Hepatocyte (in vitro differentiated cells): ENCODE results near the gene CHAF1A. TPM values are rescaled to one million over a fixed set of nuclear protein-coding genes. Genes with fewer than 3 reads are reported as not detected.

Source experiments
- DNase-seq: peaks from one replicate; pipeline ENCODE4 v3.0.0-alpha.2; 2016; ENCODE audit warnings: low spot score
- H2AFZ ChIP-seq: fragments of 200-600 bp; sonication (generic); 2 replicates; pipeline ENCODE4 v1.6.0; 2016; ENCODE audit warnings: antibody characterized with exemption, mild to moderate bottlenecking
- H3K27ac ChIP-seq: fragments of 200-600 bp; sonication (generic); 2 replicates; pipeline ENCODE4 v1.5.1; 2016; ENCODE audit warnings: mild to moderate bottlenecking
- H3K27me3 ChIP-seq: fragments of 200-600 bp; sonication (generic); 2 replicates; pipeline ENCODE4 v1.6.1; 2016
- H3K36me3 ChIP-seq: fragments of 200-600 bp; sonication (generic); replicated peaks from 2 replicates; pipeline ENCODE4 v1.5.1; 2016; ENCODE audit warnings: low read depth; ENCODE audit not compliant: insufficient read depth
- H3K4me1 ChIP-seq: fragments of 200-600 bp; sonication (generic); 2 replicates; pipeline ENCODE4 v1.5.1; 2016; ENCODE audit warnings: mild to moderate bottlenecking, moderate library complexity; ENCODE audit not compliant: insufficient read depth
- H3K4me2 ChIP-seq: fragments of 200-600 bp; sonication (generic); 2 replicates; pipeline ENCODE4 v1.6.0; 2016
- H3K4me3 ChIP-seq: fragments of 200-600 bp; sonication (generic); 2 replicates; pipeline ENCODE4 v1.5.1; 2016; ENCODE audit warnings: mild to moderate bottlenecking
- H3K79me2 ChIP-seq: fragments of 200-600 bp; sonication (generic); 2 replicates; pipeline ENCODE4 v1.6.0; 2017; ENCODE audit warnings: mild to moderate bottlenecking
- H3K9me2 ChIP-seq: fragments of 200-600 bp; sonication (generic); replicated peaks from 2 replicates; pipeline ENCODE4 v1.6.0; 2017; ENCODE audit warnings: mild to moderate bottlenecking; ENCODE audit not compliant: insufficient read depth
- H3K9me3 ChIP-seq: fragments of 200-600 bp; sonication (generic); 2 replicates; pipeline ENCODE4 v1.5.1; 2016; ENCODE audit warnings: low read depth, mild to moderate bottlenecking
- H4K20me1 ChIP-seq: fragments of 200-600 bp; sonication (generic); 2 replicates; pipeline ENCODE4 v1.6.0; 2016; ENCODE audit warnings: mild to moderate bottlenecking; ENCODE audit not compliant: insufficient read depth, poor library complexity, severe bottlenecking
- EZH2 ChIP-seq: fragments of 200-600 bp; sonication (generic); IDR thresholded peaks from 2 replicates; pipeline ENCODE4 v1.6.1; 2016; ENCODE audit warnings: antibody characterized with exemption, mild to moderate bottlenecking, borderline replicate concordance
- EZH2phosphoT487 ChIP-seq: fragments of 200-600 bp; sonication (generic); IDR thresholded peaks from one replicate; pipeline ENCODE4 v1.6.1; 2018; ENCODE audit warnings: antibody characterized with exemption, mild to moderate bottlenecking, low read depth, moderate library complexity; ENCODE audit not compliant: unreplicated experiment, severe bottlenecking
- WGBS: methylation state at CpG from one replicate; pipeline ENCODE4 v1.1.6; 2016; ENCODE audit warnings: low lambda C conversion rate; ENCODE audit errors: missing lambda C conversion rate; 5-methylcytosine and 5-hydroxymethylcytosine counted together
- polyA plus RNA-seq: library from polyadenylated mRNA; unstranded; fragments of >200 nt; fragmentation: Nextera tagmentation; extraction: Ambion mirVana; gene quantifications from 2 replicates; pipeline ENCODE4 v1.2.1, GENCODE V29; 2016
- total RNA-seq: library from RNA; depleted of rRNA; stranded (reverse); fragments of >200 nt; gene quantifications from 2 replicates; pipeline ENCODE4 v1.2.3, GENCODE V29; 2014
- TF ChIP-seq, protein P1 (sequence below): fragments of 200-600 bp; sonication (generic); IDR thresholded peaks from 2 replicates; pipeline ENCODE4 v1.5.1; 2016; ENCODE audit warnings: antibody characterized with exemption, mild to moderate bottlenecking; ENCODE audit not compliant: poor library complexity

CHAF1A gene
- total and polyA plus RNA-seq, 2 experiments from 2014 or later: 6.2 to 6.5 TPM

- Histone ChIP-seq H2AFZ (no peak overlapping the region), H3K4me1 (no peaks in the 10 kb centered on the region), H3K4me3 (no peak overlapping the region), H3K27me3 (no peaks in the 10 kb centered on the region), H3K4me2 (no peak overlapping the region), H4K20me1 (no peaks in the 10 kb centered on the region), H3K9me2 (no peaks in the 10 kb centered on the region), H3K36me3 (no peaks in the 10 kb centered on the region), H3K79me2 (no peaks in the 10 kb centered on the region), H3K9me3 (no peaks in the 10 kb centered on the region), H3K27ac (no peak overlapping the region)
- 96% methylated on average over 16 of the region's 16 CpGs for WGBS
- TF ChIP-seq, protein P1, sequence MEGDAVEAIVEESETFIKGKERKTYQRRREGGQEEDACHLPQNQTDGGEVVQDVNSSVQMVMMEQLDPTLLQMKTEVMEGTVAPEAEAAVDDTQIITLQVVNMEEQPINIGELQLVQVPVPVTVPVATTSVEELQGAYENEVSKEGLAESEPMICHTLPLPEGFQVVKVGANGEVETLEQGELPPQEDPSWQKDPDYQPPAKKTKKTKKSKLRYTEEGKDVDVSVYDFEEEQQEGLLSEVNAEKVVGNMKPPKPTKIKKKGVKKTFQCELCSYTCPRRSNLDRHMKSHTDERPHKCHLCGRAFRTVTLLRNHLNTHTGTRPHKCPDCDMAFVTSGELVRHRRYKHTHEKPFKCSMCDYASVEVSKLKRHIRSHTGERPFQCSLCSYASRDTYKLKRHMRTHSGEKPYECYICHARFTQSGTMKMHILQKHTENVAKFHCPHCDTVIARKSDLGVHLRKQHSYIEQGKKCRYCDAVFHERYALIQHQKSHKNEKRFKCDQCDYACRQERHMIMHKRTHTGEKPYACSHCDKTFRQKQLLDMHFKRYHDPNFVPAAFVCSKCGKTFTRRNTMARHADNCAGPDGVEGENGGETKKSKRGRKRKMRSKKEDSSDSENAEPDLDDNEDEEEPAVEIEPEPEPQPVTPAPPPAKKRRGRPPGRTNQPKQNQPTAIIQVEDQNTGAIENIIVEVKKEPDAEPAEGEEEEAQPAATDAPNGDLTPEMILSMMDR: no peak
- TF ChIP-seq EZH2phosphoT487 (no peak), EZH2 (no peak)
- DNase-seq: no peak
Observed at GRCh38 chr19:4429256-4429655, 26.8 kb downstream of the CHAF1A start.

GRCh38 chr19:4429771-4430171 is 27.3 kb downstream of the CHAF1A start:
- Histone ChIP-seq H3K9me3 (no peaks in the 10 kb centered on the region), H3K79me2 (no peaks in the 10 kb centered on the region), H3K4me3 (no peak overlapping the region), H4K20me1 (no peaks in the 10 kb centered on the region), H2AFZ (no peak overlapping the region), H3K36me3 (no peaks in the 10 kb centered on the region), H3K27ac (no peak overlapping the region), H3K9me2 (no peaks in the 10 kb centered on the region), H3K4me1 (no peaks in the 10 kb centered on the region), H3K27me3 (no peaks in the 10 kb centered on the region), H3K4me2 (no peak overlapping the region)
- DNase-seq: no peak
- TF ChIP-seq EZH2: no peak
- TF ChIP-seq, protein P1: no peak
- TF ChIP-seq EZH2phosphoT487: no peak
- WGBS: 81% methylated on average over 12 of the region's 12 CpGs

GRCh38 chr19:4430760-4431159 is 28.3 kb downstream of the CHAF1A start:
- no peaks in the 10 kb centered on the region for H3K79me2 ChIP-seq
- no peaks in the 10 kb centered on the region for H4K20me1 ChIP-seq
- no peaks in the 10 kb centered on the region for H3K27me3 ChIP-seq
- H3K4me3 ChIP-seq: no peak overlapping the region
- H3K4me1 ChIP-seq: no peaks in the 10 kb centered on the region
- no peaks in the 10 kb centered on the region for H3K36me3 ChIP-seq
- no peak overlapping the region for H3K27ac ChIP-seq
- 93% methylated on average over 12 of the region's 12 CpGs for WGBS
- H3K9me2 ChIP-seq: no peaks in the 10 kb centered on the region
- DNase-seq: no peak
- H3K9me3 ChIP-seq: no peaks in the 10 kb centered on the region
- no peak for TF ChIP-seq EZH2phosphoT487
- no peak for TF ChIP-seq EZH2
- TF ChIP-seq, protein P1: no peak
- H2AFZ ChIP-seq: no peak overlapping the region
- H3K4me2 ChIP-seq: no peak overlapping the region

DNA sequence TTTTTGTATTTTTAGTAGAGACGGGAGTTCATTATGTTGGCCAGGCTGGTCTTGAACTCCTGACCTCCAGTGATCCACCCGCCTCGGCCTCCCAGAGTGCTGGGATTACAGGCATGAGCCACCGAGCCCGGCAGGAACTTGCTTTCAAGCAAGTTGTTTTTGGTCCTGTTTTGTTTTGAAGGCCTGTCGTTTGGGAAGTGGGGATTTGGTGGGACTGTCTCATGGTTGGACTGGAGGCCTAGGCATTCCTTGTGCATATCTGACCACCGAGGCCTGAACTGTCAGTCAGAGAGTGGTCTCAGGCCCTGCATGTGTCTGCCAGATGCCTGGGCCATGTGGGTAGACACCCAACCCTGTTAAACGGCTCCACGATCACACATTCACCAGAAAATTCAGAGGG is 28.9 kb downstream of the CHAF1A start:
- WGBS: 90% methylated on average over 9 of the region's 9 CpGs
- no peaks in the 10 kb centered on the region for H3K36me3 ChIP-seq

More for the DNA sequence above, 28.9 kb downstream of the CHAF1A start:
- Histone ChIP-seq H3K27ac (no peak overlapping the region), H3K4me2 (no peak overlapping the region), H3K9me2 (no peaks in the 10 kb centered on the region), H2AFZ (no peak overlapping the region), H3K27me3 (no peaks in the 10 kb centered on the region), H4K20me1 (no peaks in the 10 kb centered on the region), H3K79me2 (no peaks in the 10 kb centered on the region), H3K4me3 (no peak overlapping the region), H3K9me3 (no peaks in the 10 kb centered on the region), H3K4me1 (no peaks in the 10 kb centered on the region)
- TF ChIP-seq, protein P1: no peak
- TF ChIP-seq EZH2 (no peak), EZH2phosphoT487 (no peak)
- no peak for DNase-seq
